Naive B cell (primary cell): ENCODE results near the gene C22orf31. TPM values are rescaled to one million over a fixed set of nuclear protein-coding genes. Genes with fewer than 3 reads are reported as not detected.

Experiments
- polyA plus RNA-seq, 6 donors: library from polyadenylated mRNA; unstranded; fragments of 300-500 nt; fragmentation: Illumina TruSeq; gene quantifications; one replicate each; pipeline ENCODE4 v1.2.3, GENCODE V29; 2021; ENCODE audit warnings: low read depth in 6 of 6

The C22orf31 gene
- polyA plus RNA-seq, 6 donors from 2014 or later = not detected

Other genes starting within 250 kb of the C22orf31 start
- under 1 TPM in 4 of 6 donors, not detected in 2; 0.09 to 0.23 (median 0.17) TPM for gene ZNRF3, start 178.3 kb downstream of the C22orf31 start, polyA plus RNA-seq
- gene KREMEN1, start 11.2 kb upstream of the C22orf31 start, polyA plus RNA-seq = under 1 TPM in 2 of 6 donors, not detected in 4; 0.12 to 0.20 TPM
- gene EMID1, start 144.1 kb upstream of the C22orf31 start, polyA plus RNA-seq = not detected
- gene RHBDD3, start 206.2 kb upstream of the C22orf31 start, polyA plus RNA-seq = 1 to 10 TPM in 4 of 6 donors, under 1 TPM in 1, not detected in 1; 0.72 to 4.2 (median 2.9) TPM
- gene EWSR1, start 206.4 kb upstream of the C22orf31 start, polyA plus RNA-seq = 100 to 1,000 TPM; 175 to 252 (median 194) TPM
- 1 to 10 TPM in 3 of 6 donors, under 1 TPM in 2, not detected in 1; 0.39 to 1.2 (median 1.0) TPM for gene GAS2L1, start 244.8 kb upstream of the C22orf31 start, polyA plus RNA-seq